Jurkat, Clone E6-1 (cell line): ENCODE results near the gene KRT4.
"Not testable (repeated sequence)": the region's sequence is repeated elsewhere in the genome, so short reads cannot be mapped to it uniquely, and the experiment has no call there.

ENCODE experiments used
- DNase-seq: peaks from one replicate; pipeline ENCODE4 v3.0.0-alpha.2; 2011; ENCODE audit warnings: low read depth, low spot score
- H3K4me3 ChIP-seq: 2 replicates; pipeline ENCODE4 v1.5.1; 2011; ENCODE audit warnings: mild to moderate bottlenecking, low read length, control low read depth, moderate library complexity

The KRT4 gene

GRCh38 chr12:52797529-52797894, 16.4 kb downstream of the KRT4 start:
- no peak for DNase-seq
- H3K4me3 ChIP-seq, result no peak overlapping the region

GRCh38 chr12:52796839-52797528, 16.9 kb downstream of the KRT4 start:
- DNase-seq, result no peak
- no peak overlapping the region for H3K4me3 ChIP-seq

- DNase-seq, result no peak
- no peak overlapping the region for H3K4me3 ChIP-seq
These were observed 17.5 kb downstream of the KRT4 start for GRCh38 chr12:52796429-52796794.

GRCh38 chr12:52795694-52796428, 18.1 kb downstream of the KRT4 start, which contains the start of gene KRT3:
Gene KRT3 (minus strand): TSS chr12:52796117. CDS start chr12:52796042, 75 bp downstream.
- H3K4me3 ChIP-seq, result no peak within 1 kb of the TSS
- no peak for DNase-seq

GRCh38 chr12:52795332-52795674, 18.6 kb downstream of the KRT4 start:
- DNase-seq, H3K4me3 ChIP-seq: not testable (repeated sequence)

- no peak overlapping the region for H3K4me3 ChIP-seq
- DNase-seq, result no peak
These were observed 19.2 kb downstream of the KRT4 start for GRCh38 chr12:52794479-52795331.

- no peak overlapping the region for H3K4me3 ChIP-seq
- no peak for DNase-seq
These were observed 21.5 kb downstream of the KRT4 start for GRCh38 chr12:52792185-52793029.

- H3K4me3 ChIP-seq, result no peak overlapping the region
- DNase-seq, result no peak
These were observed 22.4 kb downstream of the KRT4 start for GRCh38 chr12:52791271-52792184.

- DNase-seq, result no peak
- no peak overlapping the region for H3K4me3 ChIP-seq
These were observed 23.3 kb downstream of the KRT4 start for GRCh38 chr12:52790427-52791270.

GRCh38 chr12:52789637-52790426, 24.1 kb downstream of the KRT4 start:
- no peak overlapping the region for H3K4me3 ChIP-seq
- DNase-seq, result no peak

GRCh38 chr12:52788876-52789636, 24.9 kb downstream of the KRT4 start:
- no peak for DNase-seq
- no peak overlapping the region for H3K4me3 ChIP-seq

- no peak for DNase-seq
- H3K4me3 ChIP-seq, result no peak overlapping the region
These were observed 25.6 kb downstream of the KRT4 start for GRCh38 chr12:52788192-52788875.

GRCh38 chr12:52787324-52788191, 26.4 kb downstream of the KRT4 start:
- no peak for DNase-seq
- no peak overlapping the region for H3K4me3 ChIP-seq

GRCh38 chr12:52784909-52785308, 29.0 kb downstream of the KRT4 start:
- no peak for DNase-seq
- no peak overlapping the region for H3K4me3 ChIP-seq
